Duodenal mucosa (tissue), 2 donors: Measurements from ENCODE around the gene DTNA.
"Not testable (repeated sequence)": the region's sequence is repeated elsewhere in the genome, so short reads cannot be mapped to it uniquely, and the experiment has no call there.

Source experiments
- H3K27ac ChIP-seq: one replicate; pipeline ENCODE4 v1.7.0; 2013; ENCODE audit warnings: low read depth, low read length
- H3K27me3 ChIP-seq, 2 donors: one replicate each; pipeline ENCODE4 v1.7.0; 2013; ENCODE audit warnings: low read length in 2 of 2, control low read depth in 1 of 2; ENCODE audit not compliant: insufficient read depth in 2 of 2, control insufficient read depth in 1 of 2
- H3K36me3 ChIP-seq, 2 donors: one replicate each; pipeline ENCODE4 v1.7.0; 2013; ENCODE audit warnings: low read length in 2 of 2, control low read depth in 1 of 2; ENCODE audit not compliant: insufficient read depth in 2 of 2, control insufficient read depth in 1 of 2
- H3K4me1 ChIP-seq, 2 donors: one replicate each; pipeline ENCODE4 v1.7.0; 2013; ENCODE audit warnings: low read length in 2 of 2, control low read depth in 1 of 2; ENCODE audit not compliant: insufficient read depth in 2 of 2, control insufficient read depth in 1 of 2
- H3K4me3 ChIP-seq, 2 donors: one replicate each; pipeline ENCODE4 v1.7.0; 2013; ENCODE audit warnings: low read length in 2 of 2, low read depth in 1 of 2
- H3K9ac ChIP-seq, 2 donors: one replicate each; pipeline ENCODE4 v1.7.0; 2013; ENCODE audit warnings: low read length in 2 of 2, low read depth in 1 of 2
- H3K9me3 ChIP-seq, 2 donors: one replicate each; pipeline ENCODE4 v1.7.0; 2013; ENCODE audit warnings: low read length in 2 of 2, control low read depth in 1 of 2; ENCODE audit not compliant: control insufficient read depth in 1 of 2

DTNA gene

GRCh38 chr18:34880882-34881834, 171.1 kb downstream of the DTNA start:
- Histone ChIP-seq H3K4me3 (no peak overlapping the region), H3K4me1 (no peaks in the 10 kb centered on the region), H3K27me3 (no peaks in the 10 kb centered on the region), H3K9ac (no peak overlapping the region), H3K36me3 (no peaks in the 10 kb centered on the region), H3K27ac (no peak overlapping the region), H3K9me3 (no peaks in the 10 kb centered on the region)

GRCh38 chr18:34884436-34884835, 174.3 kb downstream of the DTNA start:
- Histone ChIP-seq H3K27ac (no peak overlapping the region), H3K9me3 (no peaks in the 10 kb centered on the region), H3K4me3 (no peak overlapping the region), H3K9ac (no peak overlapping the region), H3K36me3 (no peaks in the 10 kb centered on the region), H3K4me1 (no peaks in the 10 kb centered on the region), H3K27me3 (no peaks in the 10 kb centered on the region)

GRCh38 chr18:34886177-34886576, 176.1 kb downstream of the DTNA start:
- H3K4me1 ChIP-seq, result no peaks in the 10 kb centered on the region
- no peaks in the 10 kb centered on the region for H3K27me3 ChIP-seq
- no peak overlapping the region for H3K27ac ChIP-seq
- no peaks in the 10 kb centered on the region for H3K36me3 ChIP-seq
- no peak overlapping the region for H3K9ac ChIP-seq
- no peak overlapping the region for H3K4me3 ChIP-seq
- H3K9me3 ChIP-seq, result no peaks in the 10 kb centered on the region

- H3K27me3 ChIP-seq, result no peaks in the 10 kb centered on the region
- no peaks in the 10 kb centered on the region for H3K4me1 ChIP-seq
- H3K9ac ChIP-seq, result no peak overlapping the region
- H3K27ac ChIP-seq, result no peak overlapping the region
- no peak overlapping the region for H3K4me3 ChIP-seq
- no peaks in the 10 kb centered on the region for H3K9me3 ChIP-seq
- H3K36me3 ChIP-seq, result no peaks in the 10 kb centered on the region
These were observed 177.9 kb downstream of the DTNA start for GRCh38 chr18:34887881-34888580.

GRCh38 chr18:34890486-34891085, 180.5 kb downstream of the DTNA start:
- Histone ChIP-seq H3K9ac (no peak overlapping the region), H3K36me3 (no peaks in the 10 kb centered on the region), H3K9me3 (no peaks in the 10 kb centered on the region), H3K27me3 (no peaks in the 10 kb centered on the region), H3K27ac (no peak overlapping the region), H3K4me1 (no peaks in the 10 kb centered on the region), H3K4me3 (no peak overlapping the region)

DNA sequence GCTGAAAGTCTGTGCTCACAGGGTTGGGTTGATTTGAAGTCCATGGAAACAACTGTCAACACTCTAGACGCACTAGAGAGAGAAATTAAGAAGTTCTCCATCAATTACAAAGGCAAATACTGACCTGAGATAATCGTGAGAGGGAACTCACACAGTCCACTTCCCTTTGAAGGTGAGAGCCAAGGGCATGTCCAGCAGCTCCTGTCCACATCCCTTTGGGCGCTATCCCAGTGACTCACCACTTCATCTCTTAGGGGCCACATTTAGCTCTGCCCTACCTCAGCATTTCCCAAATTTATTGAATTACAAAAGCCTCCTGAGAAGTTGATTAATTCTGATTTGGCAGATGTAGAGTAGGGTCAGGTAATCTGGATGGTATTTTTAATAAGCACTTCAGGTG, 182.3 kb downstream of the DTNA start:
- Histone ChIP-seq H3K27ac (no peak overlapping the region), H3K9ac (no peak overlapping the region), H3K36me3 (no peaks in the 10 kb centered on the region), H3K27me3 (no peaks in the 10 kb centered on the region), H3K4me1 (no peaks in the 10 kb centered on the region), H3K4me3 (no peak overlapping the region), H3K9me3 (no peaks in the 10 kb centered on the region)

DNA sequence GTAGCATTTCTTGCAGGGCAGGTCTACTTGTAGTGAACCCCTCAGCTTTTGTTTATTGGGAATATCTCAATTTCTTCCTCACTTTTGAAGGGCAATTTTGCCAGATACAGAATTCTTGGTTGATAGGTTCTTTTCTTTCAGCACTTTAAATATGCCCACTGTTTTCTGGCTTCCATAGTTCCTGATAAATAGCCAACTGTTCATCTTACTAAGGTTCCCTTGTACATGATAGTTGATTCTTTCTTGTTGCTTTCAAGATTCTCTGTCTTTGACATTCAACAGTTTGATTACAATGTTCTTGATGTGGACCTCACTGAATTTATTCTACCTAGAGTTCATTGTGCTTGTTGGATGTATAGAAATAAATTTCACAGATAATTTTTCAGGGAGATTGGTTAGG, 183.1 kb downstream of the DTNA start:
- H3K4me1 ChIP-seq, result no peaks in the 10 kb centered on the region
- no peak overlapping the region for H3K9ac ChIP-seq
- H3K27me3 ChIP-seq, result no peaks in the 10 kb centered on the region
- no peak overlapping the region for H3K4me3 ChIP-seq
- no peak overlapping the region for H3K27ac ChIP-seq
- no peaks in the 10 kb centered on the region for H3K9me3 ChIP-seq
- no peaks in the 10 kb centered on the region for H3K36me3 ChIP-seq

DNA sequence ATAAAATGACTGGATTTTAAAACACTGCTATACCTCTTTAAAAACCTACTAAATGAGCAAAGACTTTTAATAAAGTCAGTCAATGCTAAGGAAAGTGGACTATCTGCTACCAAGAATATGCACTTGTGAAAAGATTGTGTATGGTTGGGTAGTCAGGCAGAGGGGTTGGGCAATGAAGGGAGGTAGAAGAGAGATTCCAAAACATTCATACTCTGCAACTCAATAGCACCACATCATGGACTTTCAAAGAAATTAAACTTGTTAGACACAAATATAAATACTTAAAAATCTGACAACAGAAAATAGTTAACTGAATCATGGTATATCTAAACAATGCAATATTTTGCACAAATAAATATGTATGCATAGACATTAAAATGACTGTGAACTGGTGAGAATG, 191.2 kb downstream of the DTNA start:
- Histone ChIP-seq H3K27ac (no peak overlapping the region), H3K4me1 (no peaks in the 10 kb centered on the region)

DNA sequence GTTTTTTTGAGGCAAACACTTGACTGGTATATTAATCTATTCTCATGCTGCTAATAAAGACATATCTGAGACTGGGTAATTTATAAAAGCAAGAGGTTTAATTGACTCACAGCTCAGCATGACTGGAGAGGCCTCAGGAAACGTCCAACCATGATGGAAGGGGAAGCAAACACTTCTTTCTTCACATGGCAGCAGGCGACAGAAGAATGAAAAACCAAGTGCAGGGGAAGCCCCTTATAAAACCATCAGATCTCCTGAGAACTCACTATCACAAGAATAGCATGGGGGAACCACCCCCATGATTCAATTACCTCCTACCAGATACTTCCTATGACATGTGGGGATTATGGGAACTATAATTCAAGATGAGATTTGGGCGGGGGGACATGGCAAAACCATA, 194.9 kb downstream of the DTNA start:
- Histone ChIP-seq H3K27ac (no peak overlapping the region), H3K4me3 (no peak overlapping the region), H3K9me3 (no peaks in the 10 kb centered on the region), H3K27me3 (no peaks in the 10 kb centered on the region), H3K4me1 (no peaks in the 10 kb centered on the region), H3K9ac (no peak overlapping the region), H3K36me3 (no peaks in the 10 kb centered on the region)

More for the DNA sequence above, 191.2 kb downstream of the DTNA start:
- no peaks in the 10 kb centered on the region for H3K27me3 ChIP-seq
- H3K9me3 ChIP-seq, result no peaks in the 10 kb centered on the region
- no peak overlapping the region for H3K4me3 ChIP-seq
- no peak overlapping the region for H3K9ac ChIP-seq
- no peaks in the 10 kb centered on the region for H3K36me3 ChIP-seq

- not testable (repeated sequence) for H3K4me1 ChIP-seq, H3K9me3 ChIP-seq, H3K27me3 ChIP-seq, H3K36me3 ChIP-seq, H3K9ac ChIP-seq, H3K27ac ChIP-seq, H3K4me3 ChIP-seq
These were observed 196.9 kb downstream of the DTNA start for GRCh38 chr18:34906985-34907384.
